Suppressor macrophage treated with lipopolysaccharide for 4 hours (primary cell): ENCODE data around the gene BCOR.

Experiments used
- DNase-seq: peaks from one replicate; pipeline ENCODE4 v3.0.0-alpha.2; 2020

Gene BCOR

DNA sequence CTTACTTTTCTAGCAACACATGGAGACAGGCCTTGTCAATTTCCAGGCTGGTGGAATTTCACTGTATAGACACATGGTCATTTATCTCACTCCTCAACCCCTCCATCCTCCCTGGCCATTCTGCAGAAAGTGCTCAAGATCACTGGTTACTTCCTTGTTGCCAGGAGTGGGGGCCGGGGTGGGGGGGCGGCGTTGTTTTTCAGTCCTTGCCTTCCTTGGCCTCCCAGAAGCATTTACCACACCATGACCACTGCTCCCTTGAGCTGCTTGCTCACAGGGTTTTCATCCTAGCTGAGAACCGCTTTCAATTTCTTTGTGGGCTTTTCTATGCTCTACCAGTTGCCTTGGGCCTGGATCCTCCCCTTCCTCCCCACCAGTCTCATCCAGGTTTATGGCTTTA lies 14.1 kb upstream of the BCOR start:
- no peak for DNase-seq

DNA sequence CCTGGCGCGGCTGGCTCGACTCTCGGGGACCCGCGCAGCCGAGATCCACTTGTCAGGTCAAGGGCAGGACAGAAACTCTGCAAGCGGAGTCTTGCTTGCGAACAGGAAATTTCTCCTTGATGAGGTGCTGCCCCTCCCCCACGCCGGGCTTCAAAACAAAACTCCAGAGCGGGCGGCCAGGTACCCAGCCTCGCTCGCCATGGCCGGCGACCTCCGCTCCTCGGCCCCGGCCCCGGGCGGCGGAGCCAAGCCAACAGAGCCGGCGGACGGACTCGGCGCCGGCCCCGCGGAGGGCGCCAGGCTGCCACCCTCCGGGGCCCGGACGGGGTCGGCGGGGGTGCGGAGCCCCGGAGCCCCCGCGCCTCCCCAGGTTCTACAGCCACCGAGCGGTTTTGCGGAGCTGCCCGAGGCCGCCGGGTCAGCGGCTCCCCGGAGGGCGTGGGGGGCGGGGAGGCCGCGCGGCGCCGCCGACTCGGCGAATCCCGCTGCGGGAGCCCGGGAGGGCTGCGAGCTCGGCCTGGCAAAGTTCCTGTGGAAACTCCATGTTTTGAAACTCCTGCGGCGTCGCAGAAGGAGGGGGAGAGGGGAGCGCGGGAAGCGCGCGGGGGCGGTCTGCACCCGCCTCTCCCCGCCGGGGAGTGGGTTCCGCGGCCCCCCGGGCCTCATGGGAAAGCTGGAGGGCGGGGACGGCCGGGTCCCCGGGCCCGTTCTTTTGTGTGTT lies 11.7 kb upstream of the BCOR start:
- peak; percentile 45 for DNase-seq

DNA sequence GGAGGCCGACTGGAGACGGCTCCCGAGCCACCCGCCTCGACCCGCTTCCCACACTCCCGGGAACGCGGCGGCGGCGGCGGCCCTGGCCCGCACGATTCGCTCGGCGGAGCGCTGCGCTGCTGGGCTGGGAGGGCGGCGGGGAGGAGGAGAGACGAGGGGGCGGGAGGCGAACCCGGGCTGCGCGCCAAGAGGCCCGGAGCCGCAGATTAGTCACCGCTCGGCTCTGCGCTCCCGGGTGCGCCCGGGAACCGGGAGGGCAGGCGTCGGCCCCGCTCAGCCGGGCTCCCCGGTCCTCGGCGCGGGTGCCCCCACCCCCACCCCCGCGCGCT lies 11.2 kb upstream of the BCOR start:
- peak; percentile 69 for DNase-seq

DNA sequence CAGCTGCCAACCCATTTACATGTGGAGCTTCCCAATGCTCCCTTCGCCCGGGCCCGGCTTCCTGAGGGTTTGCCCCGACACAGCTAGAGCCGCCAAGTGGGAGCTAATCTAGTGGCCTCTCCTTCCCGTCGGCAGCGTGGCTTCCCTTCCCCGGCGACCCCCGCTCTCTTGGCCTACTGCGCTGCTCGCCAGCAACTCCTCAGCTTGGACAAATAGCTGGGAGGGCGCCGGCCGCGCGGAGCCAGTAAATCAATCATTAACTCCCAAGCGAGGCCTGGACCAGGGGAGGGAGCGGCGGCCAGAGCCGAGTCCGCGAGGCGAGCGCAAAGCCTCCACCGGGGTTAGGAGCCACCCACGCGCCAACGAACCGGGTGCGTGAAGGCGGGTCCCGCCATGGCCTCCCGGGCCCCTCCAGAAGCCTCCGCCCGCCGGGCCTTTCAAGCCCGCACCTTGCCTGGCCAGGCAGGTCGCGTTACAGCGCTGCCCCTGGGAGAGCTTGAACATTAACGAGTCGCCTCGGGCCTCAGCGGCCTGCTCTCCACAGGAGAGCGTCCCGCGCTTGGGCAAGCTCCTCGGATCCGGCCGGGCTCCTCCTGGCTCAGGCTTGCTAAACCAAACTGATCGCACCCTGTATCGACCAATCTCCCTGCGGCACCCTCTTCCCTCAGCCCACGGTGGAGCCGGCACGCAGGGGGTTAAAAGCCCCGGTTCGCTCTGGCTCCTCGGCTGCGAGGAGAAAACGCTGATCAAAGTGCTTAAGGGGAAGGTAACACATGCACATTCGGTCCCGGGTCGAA lies 10.6 kb upstream of the BCOR start:
- DNase-seq, result no peak

DNA sequence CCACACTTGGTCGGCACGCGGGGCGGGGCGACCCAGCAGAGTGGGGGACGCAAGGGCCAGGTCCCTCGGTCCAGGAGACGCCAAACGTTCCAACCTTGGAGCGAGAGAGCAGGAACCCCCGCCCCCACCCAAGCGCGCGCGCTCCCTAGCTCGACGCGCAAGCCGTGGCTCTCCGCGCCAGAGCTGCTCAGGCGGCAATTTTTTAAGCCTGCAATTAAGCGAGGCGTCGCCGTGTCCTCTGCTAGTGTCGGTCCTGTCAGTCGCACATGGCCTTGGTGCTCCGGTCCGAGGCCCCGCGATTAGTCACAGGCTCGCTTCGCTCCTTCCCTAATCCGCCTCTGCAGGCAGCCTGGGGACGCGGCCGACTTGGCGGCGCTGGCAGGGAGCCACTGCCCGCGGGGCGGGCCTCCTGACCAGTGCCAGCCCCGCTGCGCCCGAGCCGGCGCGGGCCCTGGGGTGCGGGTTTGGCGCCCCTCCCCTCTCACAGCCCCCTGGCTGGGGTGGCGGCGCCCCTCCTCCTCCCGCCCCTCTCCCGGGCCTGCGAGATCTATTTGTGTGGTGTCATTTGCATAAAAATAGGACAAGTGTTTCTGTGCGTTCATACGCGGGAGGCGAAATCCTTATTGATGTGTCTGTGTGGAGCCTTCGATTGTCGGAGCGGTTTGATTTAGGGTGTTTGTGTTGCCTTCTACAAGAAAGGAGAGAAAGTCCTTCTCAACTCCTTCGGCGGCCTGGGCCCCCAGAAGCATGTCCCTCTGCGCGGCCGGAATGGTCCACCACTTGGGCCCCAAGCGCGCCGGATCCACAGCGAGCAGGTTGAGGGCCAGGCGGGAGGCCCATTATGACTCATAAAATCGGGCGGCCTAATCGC lies 9.8 kb upstream of the BCOR start:
- peak; percentile 80 for DNase-seq

DNA sequence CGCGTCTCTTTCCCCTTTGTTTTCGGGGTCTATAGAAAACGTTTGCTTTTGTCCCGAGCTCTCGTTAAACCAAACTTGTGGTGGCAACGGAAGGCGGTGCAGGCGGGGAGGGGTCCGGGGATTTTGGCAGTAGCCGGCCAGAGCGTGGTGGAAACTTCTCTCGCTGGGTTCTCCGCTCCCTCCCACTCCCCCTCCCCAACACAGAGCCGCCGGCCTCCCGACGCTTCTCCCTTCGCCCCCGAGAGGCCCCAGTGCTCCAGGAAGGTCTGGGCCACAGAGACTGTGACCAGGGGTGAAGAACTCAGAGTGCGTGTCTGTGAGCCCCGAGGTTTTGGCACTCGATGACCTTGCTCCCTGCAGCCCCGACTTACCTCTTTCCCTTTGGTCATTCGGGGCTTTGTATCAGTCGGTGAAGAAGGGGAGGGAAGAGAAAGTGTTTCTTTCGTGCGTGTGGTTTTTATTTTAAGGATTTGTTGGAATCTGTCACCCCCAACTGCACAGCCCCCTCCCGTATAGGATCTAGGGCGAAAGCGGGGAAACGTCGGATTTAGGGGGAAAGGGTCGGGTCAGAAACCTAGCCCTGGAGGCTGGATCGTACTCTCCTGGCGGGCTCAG lies 9.0 kb upstream of the BCOR start:
- DNase-seq, result no peak

DNA sequence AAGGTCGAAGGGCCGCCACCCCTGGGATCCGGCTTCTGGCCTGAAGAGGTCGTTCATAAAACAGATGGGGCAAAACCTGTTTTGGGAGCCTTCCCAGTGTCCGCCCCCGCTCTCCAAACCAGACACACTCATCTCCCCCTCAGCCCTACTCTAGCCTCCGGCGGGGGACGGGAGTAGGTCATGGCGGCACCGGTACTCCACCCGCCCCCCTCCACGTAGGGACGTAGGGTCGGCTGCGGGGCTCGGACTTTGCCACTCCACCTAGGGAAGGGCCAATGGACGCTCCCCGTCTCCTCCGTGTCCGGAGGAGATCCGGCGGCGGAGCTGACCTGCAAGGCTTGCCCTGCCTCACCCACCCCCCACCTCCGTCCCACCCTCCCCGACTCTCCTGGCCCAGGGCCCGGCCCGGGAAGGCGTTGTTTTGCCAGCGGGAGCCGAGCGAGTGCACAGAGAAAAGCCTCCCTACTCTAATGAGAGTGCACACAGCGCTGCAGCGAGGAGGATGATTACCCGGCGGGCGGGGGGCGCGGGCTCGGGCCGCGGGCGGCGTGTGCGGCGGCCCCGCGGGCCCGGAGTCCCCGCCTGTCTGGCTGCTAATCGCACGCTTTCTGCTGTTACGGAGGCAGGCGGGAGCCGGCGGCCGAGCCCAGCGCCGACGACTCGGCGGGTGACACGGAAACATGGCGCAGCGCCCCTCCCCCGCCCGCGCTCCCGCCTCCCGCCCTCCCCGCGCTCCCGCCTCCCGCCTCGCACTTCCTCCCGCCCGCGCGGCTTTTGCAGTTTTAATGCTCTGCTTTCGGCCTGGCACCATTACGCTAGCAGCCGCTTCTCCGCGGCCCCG lies 8.3 kb upstream of the BCOR start:
- peak; percentile 68 for DNase-seq

DNA sequence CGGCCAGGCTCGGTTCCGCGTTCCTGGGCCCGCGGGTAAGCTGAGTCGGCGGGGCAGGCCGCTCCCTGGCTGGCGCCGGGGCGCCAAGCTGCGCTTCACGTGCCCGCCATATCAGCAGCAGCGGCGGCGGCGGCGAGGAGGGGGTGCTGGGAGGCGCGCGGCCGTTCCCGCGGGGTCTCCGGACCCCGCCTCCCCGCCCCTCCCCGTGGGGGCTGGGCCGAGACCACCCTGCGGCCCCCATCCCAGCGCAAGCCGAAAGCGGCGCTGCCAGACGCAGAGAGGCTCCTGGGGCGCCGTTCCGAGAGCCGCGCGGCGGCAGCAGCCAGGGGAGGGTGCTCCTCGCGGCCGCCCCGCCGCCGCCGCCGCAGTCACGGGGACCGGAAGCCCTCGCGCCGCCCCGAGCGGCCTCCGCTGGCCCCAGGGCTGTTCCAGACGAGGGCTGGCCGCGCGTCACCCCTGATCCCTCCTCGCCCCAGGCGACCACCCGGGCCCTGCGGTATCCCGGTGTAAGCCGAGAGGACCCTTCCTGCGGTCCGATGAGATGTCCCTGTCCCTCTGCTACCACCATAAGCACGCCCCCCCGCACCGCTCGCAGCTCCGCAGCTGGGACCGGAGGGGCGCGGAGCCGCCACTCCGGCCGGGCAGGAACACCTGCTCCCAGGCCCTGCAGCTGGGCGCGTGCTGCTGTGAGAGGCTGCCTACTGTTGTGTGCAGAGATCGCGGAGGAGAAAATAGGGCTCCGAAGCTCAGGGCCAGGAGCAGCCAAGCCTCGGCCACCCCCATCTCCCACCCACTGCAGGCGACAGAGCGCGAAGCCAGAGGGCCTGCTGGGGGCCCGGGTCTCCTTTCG lies 7.5 kb upstream of the BCOR start:
- no peak for DNase-seq

DNA sequence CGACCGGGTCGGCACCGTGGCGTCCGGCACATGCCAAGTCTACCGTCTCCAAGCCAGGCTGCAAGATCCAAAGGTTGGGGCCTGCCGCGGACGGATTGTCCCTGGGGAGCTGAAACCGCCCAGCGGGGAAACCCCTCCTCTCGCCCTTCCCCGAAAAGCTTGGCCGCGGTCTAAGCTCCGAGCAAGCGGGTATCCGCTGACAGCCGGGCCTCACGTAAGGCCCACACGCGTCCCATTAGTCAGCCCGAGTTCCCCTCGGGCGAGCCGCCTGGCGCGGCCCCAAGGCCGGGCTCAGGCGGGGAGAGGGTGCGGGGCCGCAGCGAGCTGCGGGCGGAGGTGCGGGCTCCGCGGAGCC lies 6.8 kb upstream of the BCOR start:
- DNase-seq, result peak; percentile 88

DNA sequence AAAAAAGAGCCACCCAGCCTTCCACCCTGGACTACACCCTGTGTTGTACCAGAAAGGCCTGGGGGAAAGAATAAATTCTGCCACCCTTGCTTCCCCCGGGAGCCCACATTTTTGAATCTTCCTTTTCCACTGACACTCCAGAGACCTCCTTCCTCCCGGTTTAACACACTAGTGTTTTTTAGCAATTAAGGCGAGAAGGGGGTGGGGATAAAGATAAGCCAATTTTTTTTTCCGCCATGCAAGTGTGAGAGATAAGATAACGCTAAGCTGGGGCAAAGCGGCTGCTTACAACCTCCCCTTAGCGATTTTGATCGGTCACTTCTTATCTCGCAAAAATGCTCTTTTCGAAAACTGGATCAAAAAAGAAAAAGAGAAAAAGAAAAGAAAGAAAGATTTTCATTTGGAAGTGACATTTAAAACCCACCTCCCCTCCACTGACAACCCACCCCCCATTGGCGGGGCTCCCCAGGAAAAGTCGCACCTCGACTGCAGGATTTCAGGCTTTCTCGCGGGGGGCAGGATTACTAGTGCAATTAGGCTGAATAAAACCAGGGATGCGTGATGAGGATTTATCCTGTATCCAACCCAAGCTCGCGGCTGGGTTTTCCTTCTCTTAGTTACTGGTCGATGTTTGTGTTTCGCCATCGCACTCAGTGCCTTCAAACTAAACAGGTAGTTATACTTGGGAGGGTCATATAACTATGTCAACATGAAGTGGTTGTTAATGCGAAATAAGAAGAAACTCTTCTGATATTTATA lies 6.0 kb upstream of the BCOR start:
- DNase-seq, result no peak

DNA sequence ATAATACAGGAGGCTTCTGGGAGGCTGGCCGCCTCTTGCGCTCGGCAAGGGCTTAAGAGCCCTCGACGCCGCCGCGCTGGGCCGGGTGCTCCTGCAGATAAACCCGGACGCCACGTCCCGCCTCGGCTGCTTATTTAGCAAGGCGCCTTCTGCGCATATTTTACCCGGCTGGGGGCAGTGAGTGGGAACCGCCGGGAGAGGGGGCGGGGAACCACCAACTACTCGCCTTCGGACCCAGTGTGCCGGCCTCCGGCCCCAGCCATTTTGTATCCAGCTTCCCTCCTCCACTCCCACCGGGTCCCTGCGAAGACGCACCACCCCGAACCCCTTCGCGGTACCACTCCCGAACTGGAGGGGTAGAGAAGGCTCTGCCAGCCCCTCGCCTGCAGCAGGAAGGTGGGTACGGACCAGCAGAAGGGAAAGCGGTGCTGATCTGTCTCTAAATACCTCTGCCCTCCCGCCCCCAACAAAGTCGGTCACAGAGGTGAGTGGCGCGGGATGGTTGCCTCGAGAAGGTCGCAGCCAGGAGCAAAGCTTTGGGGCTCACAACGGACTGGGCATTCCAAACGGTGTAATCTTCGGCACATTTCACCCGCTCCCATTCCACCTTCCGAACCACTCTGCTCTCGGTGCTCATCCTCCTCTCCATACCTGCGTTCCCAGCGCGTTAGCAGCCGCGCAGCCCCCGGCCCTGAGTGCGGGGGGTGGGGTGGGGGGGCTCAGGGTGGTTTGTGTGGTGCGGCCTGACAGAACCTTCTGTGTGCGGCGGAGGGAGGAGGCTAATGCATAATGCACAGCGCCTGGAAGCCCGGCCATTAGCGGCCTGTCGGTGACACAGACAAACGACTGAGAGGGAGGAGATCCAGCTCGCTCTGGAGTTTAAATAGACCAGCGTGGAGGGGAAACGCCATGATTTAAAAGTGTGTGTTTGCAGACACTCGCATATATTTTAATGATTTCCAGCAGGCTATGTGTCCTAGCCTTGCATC lies 4.9 kb upstream of the BCOR start:
- no peak for DNase-seq

DNA sequence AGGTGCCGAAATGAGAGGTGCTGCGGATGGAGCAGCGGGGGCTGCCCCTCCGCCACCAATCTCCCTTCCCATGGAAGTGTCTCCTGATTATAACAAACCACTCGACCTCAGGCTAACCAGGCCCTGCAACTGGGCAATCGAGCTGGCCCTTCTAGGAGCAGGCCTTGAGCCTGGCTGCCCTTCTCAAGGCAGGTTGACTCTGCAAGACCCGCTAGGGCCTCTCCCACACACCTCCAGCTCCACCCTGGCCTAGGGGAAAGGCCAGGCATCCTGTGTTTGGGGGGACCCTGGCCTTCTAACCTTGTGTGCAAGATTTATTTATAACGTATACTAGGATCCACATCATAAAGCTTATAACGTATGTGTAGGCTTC lies 3.7 kb upstream of the BCOR start:
- no peak for DNase-seq

DNA sequence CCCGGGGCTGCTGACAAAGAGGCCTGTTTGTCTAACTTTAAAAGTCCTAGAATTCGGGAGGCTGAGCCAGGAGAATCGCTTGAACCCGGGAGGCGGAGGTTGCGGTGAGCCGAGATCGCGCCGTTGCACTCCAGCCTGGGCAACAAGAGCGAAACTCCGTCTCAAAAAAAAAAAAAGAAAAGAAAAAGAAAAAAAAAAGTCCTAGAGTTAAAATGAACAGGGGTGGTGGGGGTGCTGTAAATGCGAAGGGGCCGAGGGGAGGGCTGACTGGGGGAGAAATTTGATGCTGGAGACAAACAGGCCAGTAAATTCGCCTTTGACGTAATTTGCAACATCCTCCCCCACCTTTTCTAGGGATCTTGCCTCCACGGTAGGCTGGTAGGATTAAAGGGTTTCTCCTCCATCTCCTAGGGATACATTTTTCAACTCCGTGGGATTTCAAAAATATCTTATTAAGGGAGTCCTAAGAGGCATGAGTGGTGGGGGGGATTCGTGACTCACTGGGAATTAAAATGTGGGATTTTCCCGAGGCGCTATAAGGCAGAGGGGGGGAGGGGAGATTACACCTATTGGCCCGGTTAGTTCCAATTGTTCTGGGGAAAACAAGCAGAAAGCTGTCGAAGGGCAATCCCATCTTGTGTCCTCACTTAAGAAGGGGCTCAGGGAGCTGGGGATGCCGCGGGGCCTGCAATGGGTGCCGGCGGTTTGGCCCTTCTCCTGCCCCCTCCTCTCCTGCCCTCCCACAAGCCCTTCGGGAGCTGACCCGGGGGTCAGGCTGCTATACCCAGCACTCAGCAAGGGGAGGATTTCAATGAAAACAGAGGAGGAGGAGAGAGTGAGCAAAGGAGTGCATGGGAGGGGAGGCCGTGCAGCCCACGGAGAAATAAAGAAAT lies 3.0 kb upstream of the BCOR start:
- DNase-seq, result no peak

DNA sequence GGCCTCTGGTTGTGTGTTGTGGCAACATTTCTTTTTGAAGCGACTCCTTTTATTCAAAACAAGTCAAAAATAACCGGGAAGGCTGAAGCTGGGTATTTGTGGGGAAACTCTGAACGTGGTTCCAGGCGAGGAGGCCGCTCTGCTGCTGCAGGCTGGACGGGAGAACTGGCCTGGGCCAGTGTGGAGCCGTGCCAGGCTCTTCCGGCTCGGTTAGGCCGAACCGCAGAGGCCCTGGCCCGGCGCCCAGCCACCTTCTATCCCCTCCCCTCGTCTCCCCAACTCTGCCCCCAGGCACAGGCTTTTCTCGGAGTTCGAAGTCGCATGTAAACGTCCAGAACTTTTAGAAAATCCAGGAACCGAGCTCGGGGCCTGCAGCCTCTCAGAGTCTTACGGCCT lies 2.4 kb upstream of the BCOR start:
- no peak for DNase-seq

DNA sequence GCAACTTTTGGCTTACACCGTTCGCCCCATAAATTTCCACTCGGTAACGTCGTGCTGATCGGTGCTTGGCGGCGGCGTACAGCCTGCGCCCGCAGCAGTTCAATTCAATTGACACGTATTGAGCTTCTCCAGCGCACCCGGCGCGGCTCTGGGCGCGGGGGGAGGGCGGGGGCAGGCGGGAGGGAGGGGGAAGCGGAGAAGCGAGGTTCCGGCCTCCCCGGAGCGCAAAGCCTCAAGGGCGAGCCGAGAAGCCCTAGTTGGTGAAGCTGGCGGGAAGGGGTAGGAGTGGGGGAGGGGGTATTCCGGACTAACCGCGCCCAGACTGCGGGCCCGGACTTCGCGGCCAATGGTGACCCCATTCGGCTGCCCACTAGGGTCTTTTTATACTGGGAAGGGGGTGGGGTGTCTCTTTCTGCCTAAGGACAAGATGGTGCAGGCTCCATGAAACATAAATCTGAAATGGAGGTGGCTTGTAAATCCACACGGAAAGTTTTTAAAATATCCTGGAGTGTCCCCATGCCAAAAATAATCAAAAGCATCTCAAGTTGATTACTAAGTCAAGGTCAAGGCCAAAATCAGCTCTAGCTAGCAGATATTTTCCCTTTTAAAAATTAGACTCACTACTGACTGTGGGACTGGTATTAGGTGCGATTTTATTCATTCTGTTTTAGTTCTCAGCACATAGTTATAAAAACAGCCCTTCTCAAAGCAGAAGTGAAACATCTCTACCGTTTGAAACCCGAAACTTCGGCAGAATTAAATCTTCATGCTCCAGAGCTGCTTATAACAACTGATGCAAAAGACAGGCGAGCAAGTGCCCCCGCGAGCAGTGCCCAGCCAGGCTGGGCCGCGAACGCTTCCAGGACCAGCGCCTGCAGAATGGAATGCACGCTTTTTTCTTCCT lies 1.5 kb upstream of the BCOR start:
- no peak for DNase-seq

DNA sequence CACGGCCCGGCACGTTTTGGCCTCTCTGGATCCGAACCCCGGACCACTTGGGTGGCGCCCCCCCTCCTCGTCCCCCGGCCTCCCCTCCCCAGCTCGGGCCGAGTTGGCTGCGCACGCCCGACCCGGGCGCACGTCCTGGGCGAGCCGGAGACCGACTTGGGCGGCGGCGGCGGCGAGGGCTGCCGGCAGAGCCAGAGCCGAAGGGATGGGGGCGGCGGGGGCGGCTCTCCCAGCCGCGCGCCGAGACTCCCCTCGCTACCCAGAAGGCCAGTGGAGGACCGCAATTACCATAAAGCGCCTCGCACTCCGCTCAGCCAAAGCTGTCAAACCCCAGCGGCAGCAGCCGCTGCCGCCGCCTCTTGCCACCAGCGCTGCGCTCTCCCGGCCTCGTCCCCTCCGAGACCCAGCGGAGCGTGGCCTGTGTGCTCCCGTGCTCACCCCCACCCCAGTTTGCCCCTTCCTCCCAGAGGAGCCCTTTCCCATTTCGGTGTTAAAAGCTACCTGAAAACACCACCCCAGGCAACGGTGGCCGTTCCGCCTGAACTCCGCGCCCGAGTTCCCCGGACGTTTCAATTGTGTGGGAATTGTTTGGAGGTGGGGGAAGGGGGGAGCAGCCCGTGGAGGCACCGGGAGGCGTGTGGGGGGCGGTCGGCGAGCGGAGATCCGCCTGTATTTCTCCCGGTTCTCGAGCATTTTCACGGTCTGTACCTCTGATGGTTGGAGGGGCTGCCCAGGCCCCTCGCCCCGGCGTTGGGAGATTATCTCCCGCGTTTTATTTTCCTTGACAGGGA lies 701 bp upstream of the BCOR start:
- no peak for DNase-seq

DNA sequence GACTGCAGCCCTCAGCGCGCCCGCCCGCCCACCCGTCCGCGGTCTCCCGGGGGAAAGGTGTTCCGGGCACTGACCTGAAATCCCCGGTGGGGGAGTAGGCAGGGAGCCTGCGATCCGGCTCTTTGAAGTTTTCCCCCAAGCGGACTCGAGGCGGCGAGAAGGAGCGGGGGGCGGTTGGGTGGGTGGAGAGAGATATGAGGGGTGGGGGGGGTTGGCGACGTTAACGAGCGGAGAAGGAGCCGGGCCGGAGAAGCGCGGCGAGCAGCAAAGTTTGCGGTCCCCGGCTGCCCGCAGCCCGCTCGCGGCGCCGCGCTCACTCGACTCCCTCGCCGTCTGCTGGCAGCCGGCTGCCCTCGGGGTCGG lies 636 bp downstream of the BCOR start:
- DNase-seq, result no peak
